GM21717 (cell line): ENCODE results near the gene RABEP2.
"Not testable (repeated sequence)": the region's sequence is repeated elsewhere in the genome, so short reads cannot be mapped to it uniquely, and the experiment has no call there.

Experiments
- ATAC-seq: cut with Tn5 transposase; IDR thresholded peaks from one replicate; pipeline ENCODE4 v1.9.1; 2021; ENCODE audit warnings: mild to moderate bottlenecking, moderate library complexity; ENCODE audit not compliant: unreplicated experiment

Gene RABEP2

DNA sequence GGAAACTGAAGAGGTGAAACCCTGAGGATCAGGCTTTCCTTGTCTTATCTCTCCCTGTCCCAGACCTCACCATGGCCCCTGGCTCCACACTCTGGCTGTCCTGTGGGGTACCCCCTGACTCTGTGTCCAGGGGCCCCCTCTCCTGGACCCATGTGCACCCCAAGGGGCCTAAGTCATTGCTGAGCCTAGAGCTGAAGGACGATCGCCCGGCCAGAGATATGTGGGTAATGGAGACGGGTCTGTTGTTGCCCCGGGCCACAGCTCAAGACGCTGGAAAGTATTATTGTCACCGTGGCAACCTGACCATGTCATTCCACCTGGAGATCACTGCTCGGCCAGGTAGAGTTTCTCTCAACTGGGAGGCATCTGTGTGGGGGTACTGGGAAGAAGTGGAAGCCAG is 8.1 kb upstream of the RABEP2 start:
- no peak for ATAC-seq

DNA sequence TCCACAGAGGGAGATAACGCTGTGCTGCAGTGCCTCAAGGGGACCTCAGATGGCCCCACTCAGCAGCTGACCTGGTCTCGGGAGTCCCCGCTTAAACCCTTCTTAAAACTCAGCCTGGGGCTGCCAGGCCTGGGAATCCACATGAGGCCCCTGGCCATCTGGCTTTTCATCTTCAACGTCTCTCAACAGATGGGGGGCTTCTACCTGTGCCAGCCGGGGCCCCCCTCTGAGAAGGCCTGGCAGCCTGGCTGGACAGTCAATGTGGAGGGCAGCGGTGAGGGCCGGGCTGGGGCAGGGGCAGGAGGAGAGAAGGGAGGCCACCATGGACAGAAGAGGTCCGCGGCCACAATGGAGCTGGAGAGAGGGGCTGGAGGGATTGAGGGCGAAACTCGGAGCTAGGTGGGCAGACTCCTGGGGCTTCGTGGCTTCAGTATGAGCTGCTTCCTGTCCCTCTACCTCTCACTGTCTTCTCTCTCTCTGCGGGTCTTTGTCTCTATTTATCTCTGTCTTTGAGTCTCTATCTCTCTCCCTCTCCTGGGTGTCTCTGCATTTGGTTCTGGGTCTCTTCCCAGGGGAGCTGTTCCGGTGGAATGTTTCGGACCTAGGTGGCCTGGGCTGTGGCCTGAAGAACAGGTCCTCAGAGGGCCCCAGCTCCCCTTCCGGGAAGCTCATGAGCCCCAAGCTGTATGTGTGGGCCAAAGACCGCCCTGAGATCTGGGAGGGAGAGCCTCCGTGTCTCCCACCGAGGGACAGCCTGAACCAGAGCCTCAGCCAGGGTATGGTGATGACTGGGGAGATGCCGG is 7.5 kb upstream of the RABEP2 start:
- ATAC-seq: no peak

DNA sequence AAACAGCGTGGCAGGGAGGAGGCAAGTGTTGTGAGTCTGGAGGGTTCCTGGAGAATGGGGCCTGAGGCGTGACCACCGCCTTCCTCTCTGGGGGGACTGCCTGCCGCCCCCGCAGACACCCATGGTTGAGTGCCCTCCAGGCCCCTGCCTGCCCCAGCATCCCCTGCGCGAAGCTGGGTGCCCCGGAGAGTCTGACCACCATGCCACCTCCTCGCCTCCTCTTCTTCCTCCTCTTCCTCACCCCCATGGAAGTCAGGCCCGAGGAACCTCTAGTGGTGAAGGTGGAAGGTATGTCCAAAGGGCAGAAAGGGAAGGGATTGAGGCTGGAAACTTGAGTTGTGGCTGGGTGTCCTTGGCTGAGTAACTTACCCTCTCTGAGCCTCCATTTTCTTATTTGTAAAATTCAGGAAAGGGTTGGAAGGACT is 6.8 kb upstream of the RABEP2 start, which contains the start of gene CD19:
CD19 (plus strand) TSS at position 171 of the 425 bp plus-strand sequence; CDS start at position 201, 30 bp downstream.
- ATAC-seq: no peak

DNA sequence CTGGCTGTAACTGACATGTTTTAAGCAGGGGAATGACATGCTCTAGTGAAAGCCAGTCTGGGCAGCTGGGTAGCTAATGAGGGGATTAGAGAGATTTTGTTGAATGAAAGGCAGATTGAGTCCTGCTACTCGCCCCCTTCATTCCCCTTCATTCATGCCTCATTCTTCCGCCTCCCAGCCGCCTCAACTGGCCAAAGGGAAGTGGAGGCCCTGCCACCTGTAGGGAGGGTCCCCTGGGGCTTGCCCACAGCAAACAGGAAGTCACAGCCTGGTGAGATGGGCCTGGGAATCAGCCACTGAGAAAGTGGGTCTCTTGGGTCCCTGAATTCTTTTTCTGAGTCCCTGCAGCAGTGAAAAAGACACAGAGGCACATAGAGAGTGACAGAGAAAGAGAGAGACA is 5.6 kb upstream of the RABEP2 start:
- no peak for ATAC-seq

DNA sequence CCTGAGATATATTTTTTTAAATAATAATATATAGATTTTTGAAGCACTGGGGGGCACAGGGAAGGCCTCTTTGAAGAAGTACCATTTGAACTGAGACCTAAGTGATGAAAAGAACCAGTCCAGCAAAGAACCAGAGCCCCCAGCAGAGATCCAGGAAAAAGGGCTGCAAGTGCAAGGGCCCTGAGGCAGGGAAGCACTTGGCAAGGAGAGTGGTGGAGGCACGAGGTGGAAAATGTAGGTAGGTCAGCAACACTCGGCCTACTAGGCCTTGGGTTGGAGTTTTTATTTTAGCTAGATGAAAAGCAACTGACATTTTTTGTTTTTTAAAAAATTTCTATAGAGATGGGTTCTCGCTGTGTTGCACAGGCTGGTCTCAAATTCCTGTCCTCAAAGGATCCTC is 5.2 kb upstream of the RABEP2 start:
- no peak for ATAC-seq

DNA sequence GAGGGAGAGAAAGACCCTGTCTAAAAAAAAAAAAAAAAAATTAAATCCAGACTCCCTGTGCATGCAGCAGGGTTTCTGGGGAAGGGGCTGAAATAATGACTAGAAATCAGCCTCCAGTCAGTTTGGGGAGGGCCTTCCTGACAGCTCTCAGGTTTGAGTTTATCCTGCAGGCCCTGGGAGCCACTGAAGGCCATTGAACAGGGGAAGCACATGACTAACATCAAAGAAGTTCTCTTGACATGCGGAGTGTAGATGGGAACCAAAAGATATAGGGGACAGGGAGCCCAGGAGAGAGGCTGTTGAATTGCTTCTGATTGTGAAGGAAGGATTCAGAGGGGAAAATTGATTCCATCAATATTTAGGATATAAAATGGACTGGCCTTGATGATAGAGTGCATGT is 2.8 kb upstream of the RABEP2 start:
- ATAC-seq: no peak

DNA sequence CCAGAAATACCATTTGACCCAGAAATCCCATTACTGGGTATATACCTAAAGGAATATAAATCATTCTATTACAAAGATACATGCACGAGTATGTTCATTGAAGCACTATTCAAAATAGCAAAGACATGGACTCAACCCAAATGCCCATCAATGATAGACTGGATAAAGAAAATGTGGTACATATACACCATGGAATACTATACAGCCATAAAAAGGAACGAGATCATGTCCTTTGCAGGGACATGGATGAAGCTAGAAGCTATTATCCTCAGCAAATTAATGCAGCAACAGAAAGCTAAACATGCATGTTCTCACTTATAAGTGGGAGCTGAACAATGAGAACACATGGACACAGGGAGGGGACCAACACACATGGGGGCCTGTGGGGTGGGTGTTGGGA is 1.2 kb upstream of the RABEP2 start:
- not testable (repeated sequence) for ATAC-seq

DNA sequence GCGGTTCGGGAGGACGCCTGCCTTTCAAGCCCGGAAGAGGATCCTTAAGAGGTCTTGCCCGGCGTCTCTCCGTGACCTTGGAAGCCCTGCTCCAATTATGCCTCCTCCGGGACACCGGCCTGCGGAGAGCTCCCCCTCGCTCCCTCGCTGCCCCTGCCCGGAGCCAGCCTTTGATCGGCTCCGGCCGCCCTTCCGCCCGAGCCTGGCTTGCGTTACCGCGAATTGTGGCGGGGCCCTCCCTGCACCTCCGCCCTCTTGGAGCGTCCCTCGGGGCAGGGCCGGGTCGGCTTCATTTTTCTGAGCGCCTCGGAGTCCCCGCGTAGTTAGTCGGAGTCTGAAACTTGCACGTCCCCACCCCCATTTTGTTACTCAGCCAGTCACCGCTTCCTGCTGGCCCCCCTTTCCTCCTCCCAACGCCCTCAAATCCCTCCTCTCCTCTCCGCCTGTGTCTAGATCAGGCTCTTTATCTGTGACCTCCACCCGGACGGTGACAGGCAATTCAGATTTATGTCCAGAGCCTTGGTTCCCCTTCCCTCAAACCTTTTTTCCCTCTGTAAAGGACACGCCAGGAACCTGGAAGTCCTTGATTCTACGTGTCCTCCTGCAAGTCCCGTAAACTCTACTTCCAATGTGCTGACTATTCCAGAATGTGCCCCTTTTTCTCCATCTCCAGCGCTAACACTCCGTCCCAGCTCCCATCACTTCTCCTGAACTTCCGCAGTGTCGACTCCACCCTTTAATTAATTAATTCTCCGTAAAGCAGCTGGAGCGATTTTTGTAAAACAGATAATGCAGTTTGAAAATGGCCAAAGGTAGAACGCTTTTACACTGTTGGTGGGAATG is 569 bp upstream of the RABEP2 start:
- ATAC-seq: peak; percentile 32

DNA sequence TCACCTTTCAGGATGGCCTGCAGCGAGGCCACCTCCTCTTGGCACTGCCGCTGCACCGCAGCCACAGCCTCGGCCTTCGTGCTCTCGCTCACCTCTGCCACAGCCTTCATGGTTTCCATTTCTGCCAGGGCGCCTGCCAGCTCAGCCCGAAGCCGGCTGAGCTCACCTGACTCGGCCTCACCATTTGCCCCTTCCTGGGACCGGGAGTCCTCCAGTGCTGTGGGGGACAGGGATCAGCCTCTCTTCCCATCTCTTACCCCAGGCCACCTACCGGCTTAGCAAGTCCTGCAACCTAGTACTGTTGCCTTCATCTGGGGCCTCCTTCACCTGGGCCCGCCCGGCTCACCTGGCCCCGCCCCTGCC is 658 bp downstream of the RABEP2 start:
- ATAC-seq: peak; percentile 12

DNA sequence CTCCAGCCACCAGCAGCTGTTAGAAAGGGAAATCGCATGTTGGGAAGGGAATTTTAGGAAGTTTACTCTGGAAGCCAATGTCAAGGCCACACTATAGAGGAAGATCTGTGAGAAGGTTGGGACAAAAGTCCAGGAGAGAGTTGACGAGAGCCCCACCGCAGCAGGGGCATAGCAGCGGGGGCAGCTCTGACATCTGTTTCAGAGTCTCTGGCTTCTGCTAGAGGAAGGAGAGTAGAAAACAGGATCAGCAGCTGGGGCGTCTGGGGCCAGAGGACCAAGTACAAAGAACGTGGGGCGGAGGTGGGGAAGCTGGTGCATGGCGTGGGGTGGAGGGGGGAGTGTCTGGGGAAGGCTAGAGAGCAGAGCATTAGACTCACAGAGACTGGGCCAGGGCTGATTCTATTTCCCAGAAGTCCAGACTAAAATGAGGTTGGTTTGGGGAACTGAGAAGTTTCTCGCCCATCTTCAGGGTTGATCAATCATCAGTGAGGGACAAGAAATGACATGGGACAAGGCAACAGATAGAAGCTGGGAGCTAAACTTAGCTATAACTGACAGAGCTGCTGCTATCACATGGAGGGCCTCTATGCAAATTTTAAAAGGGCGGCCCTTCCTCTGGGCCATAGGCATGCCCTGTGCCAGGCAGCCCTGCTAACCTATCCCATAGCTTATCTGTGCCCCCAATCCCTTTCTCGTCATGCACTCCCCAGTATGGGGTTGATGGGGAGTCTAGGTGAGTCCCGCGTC is 1.2 kb downstream of the RABEP2 start:
- ATAC-seq: peak; percentile 50

DNA sequence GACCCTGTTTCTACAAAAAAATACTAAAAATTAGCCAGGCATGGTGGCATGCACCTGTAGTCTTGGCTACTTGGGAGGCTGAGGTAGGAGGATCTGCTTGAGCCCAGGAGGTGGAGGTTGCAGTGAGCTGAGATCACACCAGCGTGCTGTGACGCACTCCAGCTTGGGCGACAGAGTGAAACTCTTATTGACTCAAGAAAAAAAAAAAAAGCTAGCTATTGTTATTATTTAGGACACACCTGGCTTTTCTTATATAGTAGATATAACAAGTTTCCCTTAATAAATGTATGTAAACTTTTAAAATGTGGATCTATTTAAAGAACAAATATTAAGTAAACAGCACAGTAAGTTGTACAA is 1.8 kb downstream of the RABEP2 start:
- ATAC-seq: no peak

DNA sequence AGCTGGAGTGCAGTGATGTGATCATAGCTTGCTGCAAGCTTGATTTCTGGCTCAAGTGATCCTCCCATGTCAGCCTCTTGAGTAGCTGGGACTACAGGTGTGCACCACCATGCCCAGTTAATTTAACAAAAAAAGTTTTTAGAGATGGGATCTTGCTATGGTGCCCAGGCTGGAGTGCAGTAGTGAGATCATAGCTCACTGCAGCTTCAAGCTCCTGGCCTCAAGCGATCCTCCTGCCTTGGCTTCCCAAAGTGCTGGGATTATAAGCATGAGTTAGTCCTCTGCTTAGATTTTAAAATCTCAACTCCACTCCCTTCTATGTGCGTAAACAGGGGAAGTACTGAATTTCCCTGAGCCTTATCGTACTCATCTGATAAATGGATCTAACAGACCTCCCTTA is 6.3 kb downstream of the RABEP2 start:
- no peak for ATAC-seq

DNA sequence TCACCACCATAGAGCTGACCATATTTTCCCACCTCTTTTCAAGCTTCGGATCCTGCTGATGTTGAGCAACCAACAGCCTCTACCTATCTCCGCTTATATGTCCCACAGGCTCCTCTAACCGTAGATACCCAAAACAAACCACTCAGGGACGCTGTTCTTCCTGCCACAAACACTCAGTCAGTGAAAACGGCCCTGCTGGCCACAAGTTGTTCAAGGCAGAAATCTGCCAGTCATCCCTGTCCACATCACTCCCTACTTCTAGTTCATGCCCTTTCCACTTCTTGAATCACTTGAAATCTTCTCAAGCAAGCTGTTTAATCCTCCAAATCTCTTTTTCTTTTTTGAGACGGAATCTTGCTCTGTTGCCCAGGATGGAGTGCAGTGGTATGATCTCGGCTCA is 7.9 kb downstream of the RABEP2 start:
- no peak for ATAC-seq

DNA sequence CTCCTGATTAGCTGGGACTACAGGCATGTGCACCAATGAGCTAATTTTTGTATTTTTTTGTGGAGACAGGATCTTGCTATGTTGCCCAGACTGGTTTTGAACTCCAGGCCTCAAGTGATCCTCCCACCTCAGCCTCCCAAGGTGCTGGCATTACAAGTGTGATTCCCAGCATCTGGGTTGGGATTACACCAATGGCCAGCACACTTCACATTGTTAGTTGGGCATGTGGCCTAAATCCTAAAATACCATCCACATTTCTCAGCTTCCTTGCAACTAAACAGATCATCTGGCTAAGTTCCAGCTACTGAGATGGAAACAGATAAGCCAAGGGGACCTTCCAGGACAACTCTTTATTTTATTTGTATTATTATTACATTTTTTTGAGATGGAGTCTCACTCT is 9.9 kb downstream of the RABEP2 start:
- no peak for ATAC-seq

DNA sequence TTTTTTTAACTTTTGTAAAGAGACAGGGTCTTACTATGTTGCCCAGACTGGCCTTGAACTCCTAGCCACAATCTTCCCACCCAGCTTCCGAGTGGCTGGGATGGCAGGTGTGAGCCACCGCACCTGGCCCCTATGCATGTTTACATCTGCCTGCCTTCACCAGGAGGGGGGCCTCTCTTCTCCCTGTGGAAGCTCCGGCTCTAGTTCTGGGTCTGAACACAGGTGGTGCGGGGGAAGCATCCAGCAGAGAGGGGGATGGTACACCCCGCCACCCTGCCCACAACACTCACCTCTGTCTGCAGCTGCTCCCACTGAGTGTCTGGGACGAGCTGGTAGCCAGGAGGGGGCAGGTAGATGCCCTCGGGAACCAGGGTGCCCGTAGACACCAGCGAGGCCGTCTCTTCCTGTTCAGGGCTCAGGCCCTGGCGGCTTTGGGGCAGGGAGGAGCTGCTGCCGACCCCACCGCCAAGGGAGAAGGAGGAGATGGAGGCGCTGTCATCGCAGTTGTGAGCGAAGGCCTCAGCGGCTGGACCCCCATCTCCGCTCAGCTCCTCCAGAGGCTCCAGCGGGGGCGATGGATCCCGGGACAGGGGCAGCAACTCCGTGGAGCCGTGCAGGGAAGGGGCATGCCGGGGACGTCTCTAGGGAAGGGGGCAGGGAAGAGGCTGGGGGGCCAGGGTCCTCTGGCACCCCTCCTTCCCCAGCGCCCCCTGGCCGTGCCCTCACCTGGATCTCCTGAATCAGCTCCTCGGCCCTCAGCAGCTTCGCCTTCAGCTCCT is 10.9 kb downstream of the RABEP2 start:
- ATAC-seq: no peak

DNA sequence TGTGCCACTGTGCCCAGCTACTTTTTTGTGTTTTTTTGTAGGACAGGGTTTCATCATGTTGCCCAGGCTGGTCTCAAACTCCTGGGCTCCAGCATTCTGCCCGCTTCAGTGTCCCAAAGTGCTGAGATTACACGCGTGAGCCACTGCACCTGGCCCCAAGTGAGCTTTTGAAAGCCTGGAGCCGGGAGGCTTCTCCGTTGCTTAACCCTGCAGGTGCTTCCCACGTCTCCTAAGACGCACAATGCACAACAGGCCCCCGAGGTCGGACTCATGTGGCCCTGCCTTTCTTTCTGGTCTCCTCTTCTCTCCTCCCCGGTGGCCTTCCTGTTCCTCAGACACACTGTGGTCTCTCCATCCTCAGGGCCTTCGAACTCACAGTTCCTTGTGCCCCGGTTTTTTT is 12.5 kb downstream of the RABEP2 start:
- ATAC-seq: no peak

DNA sequence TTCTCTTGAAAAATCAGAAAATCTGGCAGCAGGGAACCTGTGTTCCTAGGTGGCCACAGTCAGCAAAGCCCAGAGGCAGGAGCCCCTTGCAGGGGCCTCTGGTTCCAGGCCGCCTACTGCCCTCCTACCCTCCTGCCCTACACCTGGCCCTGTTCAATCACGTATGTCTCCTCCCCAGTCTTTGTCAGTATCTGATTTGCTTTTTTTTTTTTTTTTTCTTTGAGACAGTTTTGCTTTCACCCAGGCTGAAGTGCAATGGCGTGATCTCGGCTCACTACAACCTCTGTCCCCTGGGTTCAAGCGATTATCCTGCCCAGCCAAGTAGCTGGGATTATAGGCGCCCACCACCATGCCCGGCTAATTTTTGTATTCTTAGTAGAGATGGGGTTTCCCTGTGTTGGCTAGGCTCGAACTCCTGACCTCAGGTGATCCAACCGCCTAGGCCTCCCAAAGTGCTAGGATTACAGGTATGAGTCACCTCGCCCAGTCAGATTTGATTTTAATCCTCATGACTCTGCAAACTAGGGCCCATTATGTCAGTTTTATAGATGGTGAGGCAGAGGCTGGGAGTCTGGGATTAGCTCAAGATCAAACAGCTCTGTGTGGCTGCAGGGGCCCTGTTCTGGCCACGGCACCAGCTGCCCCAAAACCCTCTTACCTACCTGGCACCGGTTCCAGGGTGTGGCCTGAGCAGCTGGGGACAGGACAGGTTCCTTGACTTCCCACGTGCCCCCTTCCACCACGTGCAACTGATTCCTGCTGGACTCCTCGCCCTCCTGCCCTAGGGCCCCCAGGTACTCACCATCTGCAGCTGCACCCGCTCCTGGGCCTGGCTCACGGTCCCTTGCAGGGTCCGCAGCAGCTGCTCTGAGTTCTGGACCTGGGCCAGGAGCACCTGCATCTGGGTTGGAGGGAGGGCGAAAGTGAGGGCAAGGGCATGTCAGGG is 14.7 kb downstream of the RABEP2 start:
- ATAC-seq: no peak

DNA sequence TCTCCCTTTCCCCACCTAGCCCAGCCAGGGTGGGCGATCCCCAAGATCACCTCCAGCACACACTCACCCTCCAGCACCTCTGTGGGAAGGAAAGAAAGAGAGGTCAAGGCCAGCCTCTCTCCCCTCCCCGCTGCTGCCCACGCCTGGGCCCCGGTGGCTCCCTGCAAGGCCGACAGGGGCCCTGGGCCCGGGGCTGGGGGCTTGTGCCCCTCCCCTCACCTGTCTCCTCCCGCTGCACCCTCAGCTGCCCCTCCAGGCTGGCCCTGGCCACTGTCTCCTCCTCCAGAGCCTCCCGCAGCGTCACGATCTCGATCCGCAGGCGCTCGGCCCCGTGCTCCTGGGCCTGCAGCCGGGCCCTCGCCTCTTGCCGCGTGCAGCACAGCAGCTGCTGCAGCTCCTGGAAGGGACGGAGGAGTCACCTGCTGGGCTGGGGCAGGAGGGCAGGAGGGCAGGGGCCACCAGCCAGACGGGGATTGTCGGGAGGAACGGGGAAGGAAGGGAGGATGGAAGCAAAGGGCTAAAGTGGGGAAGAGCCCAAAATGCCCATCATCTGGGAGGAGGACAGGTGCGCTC is 19.2 kb downstream of the RABEP2 start:
- ATAC-seq: no peak

DNA sequence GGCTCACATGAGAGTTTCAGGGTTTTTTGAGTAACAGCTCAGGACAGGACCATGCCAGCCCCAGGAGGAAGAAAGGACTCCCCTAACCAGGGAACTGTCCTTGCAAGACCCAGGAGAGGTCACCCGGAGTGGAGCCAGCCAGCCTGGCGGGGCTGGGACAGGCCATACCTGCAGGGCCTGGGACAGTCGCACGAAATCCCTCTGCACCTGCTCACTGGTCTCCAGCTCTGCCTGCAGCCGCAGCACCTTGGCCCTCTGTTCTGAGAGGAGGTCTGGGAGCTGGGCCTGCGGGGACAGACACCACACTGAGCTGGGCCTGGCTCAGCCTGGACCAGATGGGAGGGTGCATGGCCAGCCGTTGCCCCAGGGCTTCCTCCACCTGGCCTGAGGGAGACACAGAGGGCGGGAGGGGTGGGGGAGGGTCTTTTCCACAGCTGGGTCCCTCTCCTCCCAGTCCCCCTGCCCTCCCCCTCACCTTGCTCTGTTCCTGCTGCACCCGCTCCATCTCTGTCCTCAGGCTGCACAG is 19.7 kb downstream of the RABEP2 start:
- ATAC-seq: no peak
